Testis (tissue), 2 donors: Measurements from ENCODE around the gene SF3B1.

Experiments used
- CTCF ChIP-seq, 3 experiments: fragments of 450-650 bp in 2 of 3; fragments of 200-600 bp in 1 of 3; sonication (generic) in 1 of 3; IDR thresholded peaks; one replicate each; pipeline ENCODE4 v1.5.1; 2016 to 2019; ENCODE audit warnings: antibody characterized with exemption in 3 of 3, mild to moderate bottlenecking in 2 of 3, moderate library complexity in 1 of 3
- POLR2A ChIP-seq: fragments of 450-650 bp; IDR thresholded peaks from one replicate; pipeline ENCODE4 v1.6.1; 2017; ENCODE audit warnings: antibody characterized with exemption, mild to moderate bottlenecking, moderate library complexity

DNA sequence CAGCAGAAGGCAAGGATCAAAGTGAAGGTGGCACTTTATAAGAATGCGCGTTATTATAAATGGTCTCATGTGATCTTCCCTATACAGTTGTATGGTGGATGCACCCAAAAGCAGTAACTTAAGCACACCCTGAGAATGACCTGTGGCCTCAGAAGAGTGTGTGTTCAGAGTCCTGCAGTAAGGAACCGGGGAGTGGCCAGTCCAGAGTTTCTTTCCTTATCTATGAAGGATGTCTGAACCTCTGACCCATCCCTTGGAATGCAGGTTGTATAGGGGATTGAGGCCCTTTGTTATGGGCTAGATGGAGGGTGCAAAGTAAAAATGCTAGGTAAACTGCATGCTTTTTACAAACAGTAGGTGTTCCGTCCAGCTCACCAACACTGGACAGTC is 80.7 kb downstream of the SF3B1 start:
- no peak for TF ChIP-seq CTCF (IDR thresholded peaks at IDR 0.05)
- no peak for TF ChIP-seq POLR2A
